Osteocyte (in vitro differentiated cells): ENCODE data around the gene DERL2. TPM values are rescaled to one million over a fixed set of nuclear protein-coding genes. Genes with fewer than 3 reads are reported as not detected.

Experiments used
- DNase-seq: peaks from one replicate; pipeline ENCODE4 v3.0.0; 2021; ENCODE audit warnings: mixed read lengths; ENCODE audit not compliant: unreplicated experiment; ENCODE audit errors: extremely low spot score
- H3K27ac Mint-ChIP-seq: one replicate; pipeline ENCODE4 v1.8.0; 2021; ENCODE audit warnings: mild to moderate bottlenecking, mixed read lengths; ENCODE audit not compliant: unreplicated experiment
- H3K27me3 Mint-ChIP-seq: one replicate; pipeline ENCODE4 v1.8.0; 2021; ENCODE audit warnings: mixed read lengths; ENCODE audit not compliant: unreplicated experiment
- H3K36me3 Mint-ChIP-seq: one replicate; pipeline ENCODE4 v1.8.0; 2021; ENCODE audit warnings: mixed read lengths; ENCODE audit not compliant: unreplicated experiment
- H3K4me1 Mint-ChIP-seq: one replicate; pipeline ENCODE4 v1.8.0; 2021; ENCODE audit warnings: mixed read lengths; ENCODE audit not compliant: unreplicated experiment
- H3K4me3 Mint-ChIP-seq: one replicate; pipeline ENCODE4 v1.8.0; 2021; ENCODE audit warnings: mild to moderate bottlenecking, moderate library complexity, mixed read lengths; ENCODE audit not compliant: unreplicated experiment
- H3K9me3 Mint-ChIP-seq: one replicate; pipeline ENCODE4 v1.8.0; 2021; ENCODE audit warnings: mixed read lengths; ENCODE audit not compliant: unreplicated experiment
- total RNA-seq: library from RNA; stranded (reverse); gene quantifications from 2 replicates; pipeline ENCODE4 v1.2.1, GENCODE V29; 2021
- TF ChIP-seq, protein P1 (sequence below): fragments of 200-600 bp; sonication (generic); IDR thresholded peaks from 2 replicates; pipeline ENCODE4 v1.5.0; 2021; ENCODE audit warnings: antibody characterized with exemption, mild to moderate bottlenecking, moderate library complexity

The DERL2 gene
- total RNA-seq, 1 donor from 2014 or later: 73.1 TPM

DNA sequence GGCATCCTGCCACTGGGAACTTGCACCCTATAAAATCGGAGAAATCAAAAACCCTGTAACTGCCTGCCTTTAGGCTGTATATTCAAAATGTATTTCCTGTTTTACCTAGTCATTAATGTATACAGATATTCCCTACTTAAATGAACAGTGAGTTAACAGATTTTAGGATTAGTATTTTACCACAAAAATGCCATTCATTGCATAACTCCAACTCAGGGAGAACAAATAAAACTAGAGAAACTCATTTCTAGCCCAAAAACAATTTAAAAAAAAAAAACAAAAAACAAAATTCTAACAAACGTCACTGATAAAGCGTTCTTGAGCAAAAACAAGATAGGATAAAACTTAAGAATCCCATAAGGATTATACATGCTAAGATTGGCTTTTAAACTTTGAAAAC lies 13.5 kb downstream of the DERL2 start:
- Mint-ChIP-seq H3K27me3 (no peaks in the 10 kb centered on the region), H3K36me3 (peaks cover 23% of the 10 kb centered on the region), H3K4me3 (no peak overlapping the region), H3K4me1 (peaks cover 7% of the 10 kb centered on the region), H3K27ac (no peak overlapping the region), H3K9me3 (no peaks in the 10 kb centered on the region)
- DNase-seq: no peak
- TF ChIP-seq, protein P1, sequence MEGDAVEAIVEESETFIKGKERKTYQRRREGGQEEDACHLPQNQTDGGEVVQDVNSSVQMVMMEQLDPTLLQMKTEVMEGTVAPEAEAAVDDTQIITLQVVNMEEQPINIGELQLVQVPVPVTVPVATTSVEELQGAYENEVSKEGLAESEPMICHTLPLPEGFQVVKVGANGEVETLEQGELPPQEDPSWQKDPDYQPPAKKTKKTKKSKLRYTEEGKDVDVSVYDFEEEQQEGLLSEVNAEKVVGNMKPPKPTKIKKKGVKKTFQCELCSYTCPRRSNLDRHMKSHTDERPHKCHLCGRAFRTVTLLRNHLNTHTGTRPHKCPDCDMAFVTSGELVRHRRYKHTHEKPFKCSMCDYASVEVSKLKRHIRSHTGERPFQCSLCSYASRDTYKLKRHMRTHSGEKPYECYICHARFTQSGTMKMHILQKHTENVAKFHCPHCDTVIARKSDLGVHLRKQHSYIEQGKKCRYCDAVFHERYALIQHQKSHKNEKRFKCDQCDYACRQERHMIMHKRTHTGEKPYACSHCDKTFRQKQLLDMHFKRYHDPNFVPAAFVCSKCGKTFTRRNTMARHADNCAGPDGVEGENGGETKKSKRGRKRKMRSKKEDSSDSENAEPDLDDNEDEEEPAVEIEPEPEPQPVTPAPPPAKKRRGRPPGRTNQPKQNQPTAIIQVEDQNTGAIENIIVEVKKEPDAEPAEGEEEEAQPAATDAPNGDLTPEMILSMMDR: no peak

DNA sequence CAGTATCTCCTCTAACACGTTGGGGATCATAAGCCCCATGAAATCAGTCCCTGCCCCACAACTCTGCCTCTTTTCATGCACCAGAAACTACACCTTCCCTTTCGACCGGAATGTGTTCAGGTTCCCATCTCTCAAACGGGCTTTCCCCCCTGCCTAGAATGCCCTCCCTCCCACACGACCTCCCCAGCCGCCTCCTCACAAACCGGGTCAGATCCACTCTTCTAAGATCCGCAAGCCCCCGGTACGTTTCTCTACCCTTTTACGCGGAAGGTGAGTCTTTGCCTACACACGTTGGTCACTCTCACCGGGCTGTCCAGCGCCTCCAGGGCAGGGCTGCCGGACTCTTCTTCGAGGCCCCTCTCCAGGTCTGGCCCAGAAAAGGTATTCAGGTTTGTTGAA lies 17.9 kb downstream of the DERL2 start:
- no peak for DNase-seq
- H3K9me3 Mint-ChIP-seq: no peaks in the 10 kb centered on the region
- TF ChIP-seq, protein P1: no peak
- H3K27ac Mint-ChIP-seq: peak overlapping the region; percentile 72
- peaks cover 1% of the 10 kb centered on the region for H3K36me3 Mint-ChIP-seq
- peak overlapping the region; percentile 84 for H3K4me3 Mint-ChIP-seq
- no peaks in the 10 kb centered on the region for H3K27me3 Mint-ChIP-seq
- peaks cover 20% of the 10 kb centered on the region for H3K4me1 Mint-ChIP-seq

DNA sequence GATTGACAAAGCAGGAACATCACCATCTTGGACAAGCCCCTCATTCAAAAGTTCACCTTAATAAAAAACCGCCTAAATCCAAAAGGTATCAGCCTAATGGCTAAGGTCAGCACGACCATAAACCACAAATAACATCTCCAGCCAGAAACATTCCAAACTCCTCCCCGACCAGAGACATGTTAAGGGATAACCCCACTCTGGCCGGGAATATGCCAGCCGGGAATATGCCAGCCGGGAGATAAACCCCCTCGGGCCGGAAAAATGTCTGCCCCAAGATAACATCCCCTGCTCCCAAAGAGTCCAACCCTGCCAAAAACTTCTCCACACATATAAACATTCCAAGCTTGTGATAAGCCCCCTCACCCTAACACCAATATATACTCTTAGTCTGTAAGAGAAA lies 18.6 kb downstream of the DERL2 start:
- no peaks in the 10 kb centered on the region for H3K9me3 Mint-ChIP-seq
- DNase-seq: no peak
- H3K27me3 Mint-ChIP-seq: no peaks in the 10 kb centered on the region

DNA sequence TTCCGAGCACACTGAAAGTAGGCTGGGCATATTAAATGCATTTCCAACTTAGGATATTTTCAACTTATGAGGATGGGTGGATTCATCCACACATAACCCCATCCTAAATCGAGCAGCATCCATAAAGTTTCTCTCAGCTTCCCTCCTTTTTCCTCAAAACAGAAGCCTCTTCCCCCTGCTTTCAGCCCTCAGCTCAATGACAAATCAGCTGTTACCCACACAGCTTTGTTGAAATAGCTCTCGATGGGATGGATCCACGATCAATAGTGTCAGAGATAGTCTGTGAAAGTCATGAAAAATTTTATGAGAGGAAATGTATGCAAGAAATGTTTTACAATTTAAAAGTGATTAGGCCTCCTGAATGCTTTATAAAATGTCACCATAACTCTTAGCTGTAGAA lies 19.7 kb downstream of the DERL2 start:
- Mint-ChIP-seq H3K27me3 (no peaks in the 10 kb centered on the region), H3K36me3 (peaks cover 5% of the 10 kb centered on the region)
- TF ChIP-seq, protein P1: no peak

More for the DNA sequence above, 18.6 kb downstream of the DERL2 start:
- H3K36me3 Mint-ChIP-seq: peaks cover under 1% of the 10 kb centered on the region
- H3K4me3 Mint-ChIP-seq: peak overlapping the region; percentile 84
- H3K4me1 Mint-ChIP-seq: peaks cover 20% of the 10 kb centered on the region
- H3K27ac Mint-ChIP-seq: peak overlapping the region; percentile 72
- TF ChIP-seq, protein P1: no peak

DNA sequence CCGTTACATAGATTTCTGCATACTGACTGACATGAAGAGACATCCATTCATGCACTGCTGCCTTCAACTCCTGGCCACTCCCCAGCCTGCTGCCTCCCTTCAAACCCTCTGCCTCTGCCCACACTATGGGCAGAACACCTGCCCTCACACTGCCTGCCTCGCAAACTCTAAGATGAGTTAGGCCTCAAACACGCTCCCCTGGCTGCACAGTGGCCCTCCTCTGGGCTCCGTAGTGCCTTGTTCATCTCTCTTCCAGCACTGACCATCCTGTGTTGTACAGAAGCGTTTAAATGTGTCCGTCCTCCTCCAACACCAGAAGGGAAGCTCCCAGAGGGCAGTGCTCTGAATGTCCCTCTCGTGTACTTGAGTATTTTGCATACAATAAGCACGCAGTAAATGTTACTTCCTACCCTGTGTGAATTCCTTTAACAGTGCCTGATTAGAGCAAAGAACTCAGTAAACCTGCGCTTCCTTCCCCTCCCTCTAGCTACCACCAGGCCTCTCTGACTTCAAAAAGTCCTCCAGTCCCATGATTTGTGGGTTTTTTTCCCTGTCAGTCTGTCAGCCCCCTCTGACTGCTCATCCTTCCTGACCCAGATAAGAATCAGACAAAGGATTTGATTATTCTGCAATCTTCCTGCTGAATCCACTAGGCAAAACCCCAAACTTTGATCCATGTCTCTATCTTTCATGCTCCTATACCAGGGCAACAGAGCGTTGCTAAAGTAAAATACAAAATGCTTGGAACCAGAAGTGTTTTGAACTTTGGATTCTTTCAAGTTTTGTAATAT lies 21.1 kb downstream of the DERL2 start:
- H3K36me3 Mint-ChIP-seq: peaks cover 8% of the 10 kb centered on the region
- TF ChIP-seq, protein P1: no peak
- H3K9me3 Mint-ChIP-seq: no peaks in the 10 kb centered on the region
- H3K4me3 Mint-ChIP-seq: no peak overlapping the region
- H3K4me1 Mint-ChIP-seq: peaks cover 20% of the 10 kb centered on the region
- no peak for DNase-seq
- no peaks in the 10 kb centered on the region for H3K27me3 Mint-ChIP-seq
- no peak overlapping the region for H3K27ac Mint-ChIP-seq

More for the DNA sequence above, 19.7 kb downstream of the DERL2 start:
- Mint-ChIP-seq H3K9me3 (no peaks in the 10 kb centered on the region), H3K4me1 (peaks cover 20% of the 10 kb centered on the region), H3K27ac (no peak overlapping the region), H3K4me3 (peak overlapping the region; percentile 84)
- DNase-seq: no peak
